ENCODE results near the gene AP2A2. TPM values are rescaled to one million over a fixed set of nuclear protein-coding genes. Genes with fewer than 3 reads are reported as not detected.

Gene AP2A2
- total RNA-seq, 2 experiments from 2014 or later, result 24.9 to 43.0 TPM

- no peaks in the 10 kb centered on the region; the same call in 1 of the 2 replicates for H4K20me1 ChIP-seq (ENCODE audit: insufficient read depth, low read length)
- H3K4me3 ChIP-seq (ENCODE audit: low read depth, low read length, poor library complexity, severe bottlenecking), result no peak overlapping the region
- H2AFZ ChIP-seq (ENCODE audit: low read length), result no peak overlapping the region
- intact Hi-C loops (cut with micrococcal nuclease; ENCODE audit: unreplicated experiment), result no loop called here
- TF ChIP-seq EZH2phosphoT487 (IDR thresholded peaks at IDR 0.05; ENCODE audit: borderline replicate concordance, low read depth, low read length) (no peak), CTCF (conservative IDR thresholded peaks at IDR 0.05; ENCODE audit: low read length) (no peak)
- H3K9me2 ChIP-seq (ENCODE audit: insufficient read depth, low read length), result no peaks in the 10 kb centered on the region
- no peaks in the 10 kb centered on the region for H3K79me2 ChIP-seq (ENCODE audit: insufficient read depth, low read depth, low read length)
- H3K4me2 ChIP-seq (ENCODE audit: low read length), result no peak overlapping the region
- no peak overlapping the region for H3K27ac ChIP-seq (ENCODE audit: low read depth, low read length, poor library complexity, severe bottlenecking)
- peaks cover 64% of the 10 kb centered on the region for H3K36me3 ChIP-seq (ENCODE audit: insufficient read depth, low read length)
- ChIA-PET CTCF (ENCODE audit: unreplicated experiment) (no interaction called here), POLR2A (no interaction called here)
- H3K4me1 ChIP-seq (ENCODE audit: insufficient read depth, low read length, poor library complexity, severe bottlenecking), result no peaks in the 10 kb centered on the region
- DNase-seq (ENCODE audit: low spot score), result no peak
- H3K9me3 ChIP-seq (ENCODE audit: low read length), result no peaks in the 10 kb centered on the region
- BruUV-seq (replicated peaks), result no TSS peak
These were observed 25.1 kb upstream of the AP2A2 start for GRCh38 chr11:900545-900944.

- no peak overlapping the region for H3K27ac ChIP-seq (ENCODE audit: low read depth, low read length, poor library complexity, severe bottlenecking)
- H3K4me2 ChIP-seq (ENCODE audit: low read length), result no peak overlapping the region
- TF ChIP-seq EZH2phosphoT487 (IDR thresholded peaks at IDR 0.05; ENCODE audit: borderline replicate concordance, low read depth, low read length), result no peak
- no peak for TF ChIP-seq CTCF (conservative IDR thresholded peaks at IDR 0.05; ENCODE audit: low read length)
- CTCF ChIA-PET (ENCODE audit: unreplicated experiment), result no interaction called here
- no peak for DNase-seq (ENCODE audit: low spot score)
- intact Hi-C loops (cut with micrococcal nuclease; ENCODE audit: unreplicated experiment), result no loop called here
- no peaks in the 10 kb centered on the region for H3K79me2 ChIP-seq (ENCODE audit: insufficient read depth, low read depth, low read length)
- no peaks in the 10 kb centered on the region for H3K9me2 ChIP-seq (ENCODE audit: insufficient read depth, low read length)
- H3K9me3 ChIP-seq (ENCODE audit: low read length), result no peaks in the 10 kb centered on the region
- H4K20me1 ChIP-seq (ENCODE audit: insufficient read depth, low read length), result no peaks in the 10 kb centered on the region; the same call in 1 of the 2 replicates
- BruUV-seq (replicated peaks), result no TSS peak
- H3K4me3 ChIP-seq (ENCODE audit: low read depth, low read length, poor library complexity, severe bottlenecking), result no peak overlapping the region
- H2AFZ ChIP-seq (ENCODE audit: low read length), result no peak overlapping the region
- H3K36me3 ChIP-seq (ENCODE audit: insufficient read depth, low read length), result peaks cover 74% of the 10 kb centered on the region
- POLR2A ChIA-PET, result no interaction called here
- H3K4me1 ChIP-seq (ENCODE audit: insufficient read depth, low read length, poor library complexity, severe bottlenecking), result no peaks in the 10 kb centered on the region
These were observed 24.1 kb upstream of the AP2A2 start for GRCh38 chr11:901452-902061.

- Histone ChIP-seq H3K36me3 (ENCODE audit: insufficient read depth, low read length) (peaks cover 65% of the 10 kb centered on the region), H2AFZ (ENCODE audit: low read length) (no peak overlapping the region), H3K27ac (ENCODE audit: low read depth, low read length, poor library complexity, severe bottlenecking) (no peak overlapping the region), H3K4me3 (ENCODE audit: low read depth, low read length, poor library complexity, severe bottlenecking) (no peak overlapping the region), H3K4me2 (ENCODE audit: low read length) (no peak overlapping the region), H3K4me1 (ENCODE audit: insufficient read depth, low read length, poor library complexity, severe bottlenecking) (peaks cover 21% of the 10 kb centered on the region), H3K9me3 (ENCODE audit: low read length) (no peaks in the 10 kb centered on the region), H3K79me2 (ENCODE audit: insufficient read depth, low read depth, low read length) (peaks cover 8% of the 10 kb centered on the region; the same call in 1 of the 2 replicates), H4K20me1 (ENCODE audit: insufficient read depth, low read length) (no peaks in the 10 kb centered on the region; the same call in 1 of the 2 replicates), H3K9me2 (ENCODE audit: insufficient read depth, low read length) (no peaks in the 10 kb centered on the region)
- intact Hi-C loops (cut with micrococcal nuclease; ENCODE audit: unreplicated experiment), result no loop called here
- DNase-seq (ENCODE audit: low spot score), result no peak
- no peak for TF ChIP-seq EZH2phosphoT487 (IDR thresholded peaks at IDR 0.05; ENCODE audit: borderline replicate concordance, low read depth, low read length)
- no peak for TF ChIP-seq CTCF (conservative IDR thresholded peaks at IDR 0.05; ENCODE audit: low read length)
- BruUV-seq (replicated peaks), result no TSS peak
- POLR2A ChIA-PET, result no interaction called here
- CTCF ChIA-PET (ENCODE audit: unreplicated experiment), result no interaction called here
These were observed 21.3 kb upstream of the AP2A2 start for GRCh38 chr11:904380-904779.

All from OCI-LY7 (cell line).